ENCODE measurements around the gene CDKAL1. TPM values are rescaled to one million over a fixed set of nuclear protein-coding genes. Genes with fewer than 3 reads are reported as not detected.

Gene CDKAL1
- total RNA-seq, 1 experiment from 2014 or later: 24.4 TPM

- Histone ChIP-seq H3K36me3 (replicated peaks; ENCODE audit: control insufficient read depth, insufficient read depth, low read length) (no peaks in the 10 kb centered on the region), H3K27me3 (ENCODE audit: control insufficient read depth, insufficient read depth, low read length) (no peaks in the 10 kb centered on the region), H3K4me3 (ENCODE audit: insufficient read depth, low read depth, low read length) (no peak overlapping the region)
- no peak for DNase-seq
Measured at GRCh38 chr6:20991910-20992309, 457.7 kb downstream of the CDKAL1 start.

DNA sequence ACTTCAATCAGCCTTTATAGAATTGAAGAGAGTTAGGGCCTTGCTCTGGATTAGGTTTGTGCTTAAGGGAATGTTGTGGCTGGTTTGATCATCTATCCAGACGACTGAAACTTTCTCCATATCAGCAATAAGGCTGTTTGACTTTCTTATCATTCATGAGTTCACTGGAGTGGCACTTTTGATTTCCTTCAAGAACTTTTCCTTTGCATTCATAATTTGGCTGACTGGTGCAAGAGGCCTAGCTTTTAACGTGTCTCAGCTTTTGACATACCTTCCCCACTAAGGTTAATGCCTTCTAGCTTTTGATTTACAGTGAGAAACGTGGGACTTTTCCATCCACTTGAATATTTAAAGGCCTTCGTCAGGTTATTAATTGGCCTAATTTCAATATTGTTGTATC is 461.8 kb downstream of the CDKAL1 start:
- no peak overlapping the region for H3K4me3 ChIP-seq (ENCODE audit: insufficient read depth, low read depth, low read length)
- no peaks in the 10 kb centered on the region for H3K36me3 ChIP-seq (replicated peaks; ENCODE audit: control insufficient read depth, insufficient read depth, low read length)
- DNase-seq: no peak
- no peaks in the 10 kb centered on the region for H3K27me3 ChIP-seq (ENCODE audit: control insufficient read depth, insufficient read depth, low read length)

- Histone ChIP-seq H3K36me3 (replicated peaks; ENCODE audit: control insufficient read depth, insufficient read depth, low read length) (no peaks in the 10 kb centered on the region), H3K4me3 (ENCODE audit: insufficient read depth, low read depth, low read length) (no peak overlapping the region), H3K27me3 (ENCODE audit: control insufficient read depth, insufficient read depth, low read length) (no peaks in the 10 kb centered on the region)
- DNase-seq: no peak
Measured at GRCh38 chr6:20997143-20997769, 463.0 kb downstream of the CDKAL1 start.

- Histone ChIP-seq H3K27me3 (ENCODE audit: control insufficient read depth, insufficient read depth, low read length) (no peaks in the 10 kb centered on the region), H3K36me3 (replicated peaks; ENCODE audit: control insufficient read depth, insufficient read depth, low read length) (no peaks in the 10 kb centered on the region), H3K4me3 (ENCODE audit: insufficient read depth, low read depth, low read length) (no peak overlapping the region)
- DNase-seq: no peak
Measured at GRCh38 chr6:20997770-20998147, 463.5 kb downstream of the CDKAL1 start.

DNA sequence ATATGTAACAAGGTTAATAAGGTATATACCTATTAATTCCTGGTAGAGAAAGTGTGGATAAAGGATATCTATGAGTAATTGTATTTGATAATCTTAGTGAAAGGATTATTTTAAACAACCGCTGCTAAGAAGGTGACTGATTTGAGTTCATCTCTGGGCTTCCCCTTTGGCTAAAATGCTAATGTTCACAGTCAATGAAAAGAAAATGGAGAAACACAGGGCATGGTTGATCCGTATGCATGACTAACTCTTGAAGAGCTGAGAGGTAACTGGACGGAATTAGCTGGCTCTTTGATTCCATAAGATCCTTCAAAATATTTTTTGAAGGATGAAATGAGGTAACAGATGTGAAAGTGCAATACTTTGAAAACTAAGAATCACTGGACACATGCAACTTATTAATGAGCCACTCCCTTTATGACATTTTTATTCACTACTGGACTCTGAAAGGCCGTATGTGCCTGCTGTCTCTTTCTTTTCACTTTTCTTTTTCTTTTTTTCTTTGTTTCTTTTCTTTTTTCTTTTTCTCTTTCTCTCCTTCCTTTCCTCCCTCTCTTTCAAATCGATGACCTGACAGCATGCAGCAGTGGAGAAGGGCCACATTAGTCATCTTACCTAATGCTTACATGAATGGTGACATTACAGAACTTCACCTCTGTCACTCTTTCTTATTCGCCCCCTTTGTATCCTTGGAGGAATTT is 464.6 kb downstream of the CDKAL1 start:
- H3K36me3 ChIP-seq (replicated peaks; ENCODE audit: control insufficient read depth, insufficient read depth, low read length): no peaks in the 10 kb centered on the region
- no peak overlapping the region for H3K4me3 ChIP-seq (ENCODE audit: insufficient read depth, low read depth, low read length)
- no peaks in the 10 kb centered on the region for H3K27me3 ChIP-seq (ENCODE audit: control insufficient read depth, insufficient read depth, low read length)
- DNase-seq: no peak

GRCh38 chr6:21000331-21000801 is 466.1 kb downstream of the CDKAL1 start:
- Histone ChIP-seq H3K36me3 (replicated peaks; ENCODE audit: control insufficient read depth, insufficient read depth, low read length) (no peaks in the 10 kb centered on the region), H3K4me3 (ENCODE audit: insufficient read depth, low read depth, low read length) (no peak overlapping the region), H3K27me3 (ENCODE audit: control insufficient read depth, insufficient read depth, low read length) (no peaks in the 10 kb centered on the region)
- DNase-seq: no peak

DNA sequence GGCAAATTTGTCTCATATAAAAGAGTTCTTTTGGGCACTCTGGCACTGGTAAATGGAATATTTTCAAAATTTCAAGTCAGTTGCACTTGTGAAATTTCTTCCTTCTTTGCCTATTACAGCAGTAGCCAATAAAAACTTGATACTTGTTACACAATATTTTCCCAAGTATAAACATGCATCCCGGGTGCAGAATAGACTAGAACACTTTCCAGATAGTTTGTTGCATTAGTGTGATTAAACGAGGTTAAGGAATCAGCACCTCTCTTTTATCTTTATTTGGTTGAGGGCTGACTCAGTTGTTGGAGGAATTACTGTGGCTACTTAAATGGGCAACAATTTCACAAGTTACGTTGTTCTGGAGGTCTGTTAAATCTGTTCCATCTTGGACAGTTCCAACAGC is 467.5 kb downstream of the CDKAL1 start:
- Histone ChIP-seq H3K27me3 (ENCODE audit: control insufficient read depth, insufficient read depth, low read length) (no peaks in the 10 kb centered on the region), H3K36me3 (replicated peaks; ENCODE audit: control insufficient read depth, insufficient read depth, low read length) (no peaks in the 10 kb centered on the region), H3K4me3 (ENCODE audit: insufficient read depth, low read depth, low read length) (no peak overlapping the region)
- no peak for DNase-seq

GRCh38 chr6:21003780-21004541 is 469.7 kb downstream of the CDKAL1 start:
- Histone ChIP-seq H3K27me3 (ENCODE audit: control insufficient read depth, insufficient read depth, low read length) (no peaks in the 10 kb centered on the region), H3K4me3 (ENCODE audit: insufficient read depth, low read depth, low read length) (no peak overlapping the region), H3K36me3 (replicated peaks; ENCODE audit: control insufficient read depth, insufficient read depth, low read length) (no peaks in the 10 kb centered on the region)
- DNase-seq: no peak

DNA sequence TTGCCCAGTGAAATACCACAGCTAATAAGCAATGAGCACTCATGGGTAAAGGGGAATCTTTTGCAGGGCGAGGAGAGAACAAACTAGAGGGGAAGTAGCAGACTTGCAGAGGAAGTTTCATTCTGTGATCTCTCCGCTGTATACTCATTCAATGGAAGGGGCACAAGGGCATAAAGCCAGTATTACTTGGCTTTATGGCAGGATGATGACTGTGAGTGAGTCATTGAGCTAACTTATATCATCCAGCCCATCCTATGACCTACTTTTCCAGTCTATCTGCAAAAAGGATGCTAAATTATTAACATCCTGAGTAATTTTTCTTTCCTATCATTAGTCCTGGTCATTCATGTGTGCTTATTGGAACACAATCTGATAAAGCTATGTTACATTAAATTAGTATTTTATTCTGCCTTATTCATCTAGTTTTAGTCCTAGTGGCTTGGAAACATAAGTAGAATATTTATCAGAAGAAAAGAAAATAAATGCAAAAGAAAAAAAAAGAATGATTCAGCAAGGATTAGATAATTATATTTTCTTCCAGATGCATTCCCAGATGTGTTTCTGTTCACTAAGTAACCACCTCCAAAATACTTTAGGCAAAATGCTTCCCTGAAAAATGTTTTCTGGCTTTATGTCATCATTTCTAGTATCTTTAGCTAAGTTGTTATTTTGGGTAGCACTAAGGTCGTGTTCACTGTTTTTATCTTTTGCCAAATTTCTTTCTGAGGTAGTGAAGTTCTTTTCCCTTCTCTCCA is 471.7 kb downstream of the CDKAL1 start:
- no peaks in the 10 kb centered on the region for H3K36me3 ChIP-seq (replicated peaks; ENCODE audit: control insufficient read depth, insufficient read depth, low read length)

GRCh38 chr6:21019614-21020013 is 485.4 kb downstream of the CDKAL1 start:
- Histone ChIP-seq H3K4me3 (ENCODE audit: insufficient read depth, low read depth, low read length) (no peak overlapping the region), H3K36me3 (replicated peaks; ENCODE audit: control insufficient read depth, insufficient read depth, low read length) (no peaks in the 10 kb centered on the region), H3K27me3 (ENCODE audit: control insufficient read depth, insufficient read depth, low read length) (no peaks in the 10 kb centered on the region)
- DNase-seq: no peak

More for the DNA sequence above, 471.7 kb downstream of the CDKAL1 start:
- no peak overlapping the region for H3K4me3 ChIP-seq (ENCODE audit: insufficient read depth, low read depth, low read length)
- no peaks in the 10 kb centered on the region for H3K27me3 ChIP-seq (ENCODE audit: control insufficient read depth, insufficient read depth, low read length)
- no peak for DNase-seq

DNA sequence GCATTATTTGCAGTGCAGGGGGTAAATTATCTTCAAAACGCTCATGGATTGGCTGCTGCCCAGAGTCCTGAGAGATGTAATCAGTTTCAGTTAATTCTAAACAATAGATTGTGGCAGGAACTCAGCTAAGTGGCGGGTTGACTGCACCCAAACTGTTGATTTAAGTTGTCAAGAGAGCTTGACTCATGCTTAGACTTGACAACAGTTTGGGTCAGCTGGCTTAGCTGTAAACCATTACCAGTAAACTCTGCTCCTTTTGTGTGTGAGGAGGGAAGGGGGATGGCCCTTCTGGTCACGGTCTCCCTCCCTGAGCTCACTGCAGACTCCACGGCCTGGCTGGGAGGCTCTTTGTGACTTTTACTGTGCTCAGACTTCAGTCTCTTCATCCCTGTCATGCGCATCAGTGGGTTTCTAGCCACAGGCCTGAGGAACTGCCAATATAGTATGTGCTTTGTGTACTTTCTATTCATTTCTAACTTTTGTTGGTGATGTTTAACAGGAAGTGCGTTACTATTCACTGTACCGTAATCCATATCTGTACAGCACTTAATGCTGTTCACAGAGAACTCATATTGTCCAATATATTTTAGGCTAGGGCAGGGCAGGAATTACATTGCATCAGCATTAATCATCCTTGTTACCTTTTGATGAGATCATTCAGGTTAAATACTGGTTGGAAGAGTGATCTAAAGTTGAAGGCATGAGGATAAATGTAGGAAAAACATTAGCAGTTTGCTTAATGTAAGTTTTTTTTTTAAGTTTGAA is 488.3 kb downstream of the CDKAL1 start:
- no peaks in the 10 kb centered on the region for H3K36me3 ChIP-seq (replicated peaks; ENCODE audit: control insufficient read depth, insufficient read depth, low read length)
- DNase-seq: no peak
- H3K4me3 ChIP-seq (ENCODE audit: insufficient read depth, low read depth, low read length): no peak overlapping the region
- H3K27me3 ChIP-seq (ENCODE audit: control insufficient read depth, insufficient read depth, low read length): no peaks in the 10 kb centered on the region

DNA sequence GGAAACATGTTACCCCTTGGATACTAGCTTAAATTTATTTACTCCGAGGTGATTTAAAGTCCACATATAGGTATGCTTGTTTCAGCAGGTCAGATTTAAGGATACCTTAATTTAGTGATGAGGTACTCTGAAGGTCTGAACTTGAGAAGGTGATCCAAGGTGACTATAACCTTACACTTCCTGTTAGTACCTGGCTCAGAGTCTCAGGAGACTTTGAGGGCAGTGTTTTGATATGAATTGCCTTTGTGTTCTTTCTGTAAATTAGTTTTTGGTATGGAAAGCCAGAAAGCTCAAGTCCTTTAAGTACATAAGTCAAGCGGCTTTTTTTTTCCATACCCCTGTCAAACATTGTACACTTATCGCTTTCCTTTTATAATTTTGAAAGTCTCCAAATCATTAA is 489.0 kb downstream of the CDKAL1 start:
- no peak overlapping the region for H3K4me3 ChIP-seq (ENCODE audit: insufficient read depth, low read depth, low read length)
- no peak for DNase-seq
- H3K36me3 ChIP-seq (replicated peaks; ENCODE audit: control insufficient read depth, insufficient read depth, low read length): no peaks in the 10 kb centered on the region
- no peaks in the 10 kb centered on the region for H3K27me3 ChIP-seq (ENCODE audit: control insufficient read depth, insufficient read depth, low read length)

GRCh38 chr6:21024616-21025015 is 490.4 kb downstream of the CDKAL1 start:
- Histone ChIP-seq H3K4me3 (ENCODE audit: insufficient read depth, low read depth, low read length) (no peak overlapping the region), H3K27me3 (ENCODE audit: control insufficient read depth, insufficient read depth, low read length) (no peaks in the 10 kb centered on the region), H3K36me3 (replicated peaks; ENCODE audit: control insufficient read depth, insufficient read depth, low read length) (no peaks in the 10 kb centered on the region)
- no peak for DNase-seq

All from H7 (cell line).